Stimulated activated CD4-positive, alpha-beta T cell treated with anti-CD3 and anti-CD28 coated beads, TNF-alpha, amount 100 ng/mL, for 1 hour (primary cell): ENCODE results near the gene PDGFA.

Experiments
- DNase-seq, 3 donors: peaks; one replicate each; pipeline ENCODE4 v3.0.0-alpha.2; 2020; ENCODE audit warnings: low read depth in 3 of 3, low spot score in 1 of 3

The PDGFA gene

GRCh38 chr7:449324-450019 is 70.2 kb downstream of the PDGFA start:
- DNase-seq: no peak

GRCh38 chr7:447523-447922 is 72.1 kb downstream of the PDGFA start:
- DNase-seq: no peak
